ENCODE data around the gene ZFP36L2. TPM values are rescaled to one million over a fixed set of nuclear protein-coding genes. Genes with fewer than 3 reads are reported as not detected.

Gene ZFP36L2, protein sequence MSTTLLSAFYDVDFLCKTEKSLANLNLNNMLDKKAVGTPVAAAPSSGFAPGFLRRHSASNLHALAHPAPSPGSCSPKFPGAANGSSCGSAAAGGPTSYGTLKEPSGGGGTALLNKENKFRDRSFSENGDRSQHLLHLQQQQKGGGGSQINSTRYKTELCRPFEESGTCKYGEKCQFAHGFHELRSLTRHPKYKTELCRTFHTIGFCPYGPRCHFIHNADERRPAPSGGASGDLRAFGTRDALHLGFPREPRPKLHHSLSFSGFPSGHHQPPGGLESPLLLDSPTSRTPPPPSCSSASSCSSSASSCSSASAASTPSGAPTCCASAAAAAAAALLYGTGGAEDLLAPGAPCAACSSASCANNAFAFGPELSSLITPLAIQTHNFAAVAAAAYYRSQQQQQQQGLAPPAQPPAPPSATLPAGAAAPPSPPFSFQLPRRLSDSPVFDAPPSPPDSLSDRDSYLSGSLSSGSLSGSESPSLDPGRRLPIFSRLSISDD
- total RNA-seq (100 to 1,000 TPM; 329 to 974 (median 377) TPM), total RNA-seq (22.2 to 1,820 (median 400) reads per million in 29 experiments)
- 163 TPM for total RNA-seq (2013)

- no peaks in the 10 kb centered on the region for H3K9me3 ChIP-seq
- Mint-ChIP-seq H3K36me3 (peaks cover 43% of the 10 kb centered on the region), H3K27me3 (peaks cover 0 to 4% of the 10 kb centered on the region in 2 donors), H3K27ac (peak within 1 kb of the TSS; percentile 93 to 96), H3K4me3 (peak within 1 kb of the TSS; percentile 74 to 98 (median 95)), H3K4me1 (peaks cover 26 to 43% (median 29%) of the 10 kb centered on the region in 3 donors), H3K9me3 (no peaks in the 10 kb centered on the region)
- CTCF ChIA-PET = interaction anchor here (0.6 to 3.8 kb wide), 13 partner anchors 7 to 367 kb away, joined by 3 to 45 read pairs (median 4); no protein-coding TSS in a partner anchor
- POLR2A ChIA-PET = interaction anchor here (0.5 to 4.0 kb wide), 26 partner anchors 8 to 1058 kb away, joined by 3 to 32 read pairs (median 5); partner anchors contain the start of genes EML4 (in 1 of the 2) and THADA (in 1 of the 2)
- peaks cover 17 to 31% of the 10 kb centered on the region in 2 experiments for H3K4me1 ChIP-seq (ENCODE audit: control insufficient read depth in 1 of 2, extremely low read depth in 1 of 2, insufficient read depth in 2 of 2, low read length in 2 of 2)
- DNase-seq (peak; percentile 85 to 98 (median 91)), ATAC-seq (replicated peaks in 1 of 4) (peak; percentile 71 to 77 (median 76))
- peaks cover 0 to 51% of the 10 kb centered on the region in 2 donors for H3K36me3 ChIP-seq (ENCODE audit: control insufficient read depth in 2 of 2, extremely low read depth in 1 of 2, insufficient read depth in 1 of 2, low read length in 1 of 2)
- H3K4me3 ChIP-seq (ENCODE audit: control insufficient read depth in 1 of 2, extremely low read depth in 1 of 2, low read length in 1 of 2) = peak within 1 kb of the TSS; percentile 92 to 98
- peak within 1 kb of the TSS; percentile 89 for H3K27ac ChIP-seq (ENCODE audit: low read length)
- WGBS (ENCODE audit: insufficient coverage) = 1% methylated on average over 56 of the region's 58 CpGs
- H3K27me3 ChIP-seq (replicated peaks in 1 of 2; ENCODE audit: control insufficient read depth in 2 of 2, extremely low read depth in 1 of 2, insufficient read depth in 2 of 2, low read length in 1 of 2) = no peaks in the 10 kb centered on the region
These were observed at the start of gene ZFP36L2 for GRCh38 chr2:43226558-43226954. Gene ZFP36L2, minus strand, starts transcription at chr2:43226606. Its CDS starts 291 bp downstream, at chr2:43226315.

- Histone ChIP-seq H3K4me1 (ENCODE audit: control insufficient read depth in 1 of 2, extremely low read depth in 1 of 2, insufficient read depth in 2 of 2, low read length in 2 of 2) (no peaks in the 10 kb centered on the region), H3K9me3 (no peaks in the 10 kb centered on the region), H3K27me3 (replicated peaks in 1 of 2; ENCODE audit: control insufficient read depth in 2 of 2, extremely low read depth in 1 of 2, insufficient read depth in 2 of 2, low read length in 1 of 2) (no peaks in the 10 kb centered on the region), H3K27ac (ENCODE audit: low read length) (no peak overlapping the region), H3K4me3 (ENCODE audit: control insufficient read depth in 1 of 2, extremely low read depth in 1 of 2, low read length in 1 of 2) (no peak overlapping the region), H3K36me3 (ENCODE audit: control insufficient read depth in 2 of 2, extremely low read depth in 1 of 2, insufficient read depth in 1 of 2, low read length in 1 of 2) (peaks cover 0 to 39% of the 10 kb centered on the region in 2 donors)
- Mint-ChIP-seq H3K4me1 (peaks cover 0 to 5% (median 2%) of the 10 kb centered on the region in 3 donors), H3K36me3 (peaks cover 43% of the 10 kb centered on the region), H3K9me3 (no peaks in the 10 kb centered on the region), H3K27ac (no peak overlapping the region), H3K4me3 (no peak overlapping the region), H3K27me3 (no peaks in the 10 kb centered on the region)
- ATAC-seq (replicated peaks in 1 of 4) = no peak
- POLR2A ChIA-PET = no interaction called here
- DNase-seq = no peak
- CTCF ChIA-PET = no interaction called here
- WGBS (ENCODE audit: insufficient coverage) = 86% methylated on average over 1 of the region's 4 CpGs
These were observed 48.3 kb upstream of the ZFP36L2 start for GRCh38 chr2:43274721-43275120.

DNA sequence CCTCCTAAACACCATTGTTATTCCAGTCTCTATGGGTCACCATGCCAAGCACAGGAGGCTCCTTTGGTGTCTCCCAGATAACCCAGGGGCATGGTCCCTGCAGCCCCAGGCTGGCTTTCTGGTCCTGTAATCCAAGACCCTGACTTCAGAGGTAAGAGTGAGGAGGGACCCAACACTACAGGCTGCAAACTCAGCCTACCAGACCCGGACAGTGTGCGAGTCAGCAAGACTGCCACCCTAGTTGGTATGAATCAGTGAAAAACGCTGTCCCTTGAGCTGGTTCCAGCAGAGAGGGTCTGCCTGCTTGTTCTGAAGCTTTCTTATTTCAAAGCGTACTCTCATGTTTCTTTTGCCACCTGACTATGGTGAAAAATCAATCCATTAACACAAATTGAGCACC, 47.6 kb upstream of the ZFP36L2 start:
- Histone ChIP-seq H3K36me3 (ENCODE audit: control insufficient read depth in 2 of 2, extremely low read depth in 1 of 2, insufficient read depth in 1 of 2, low read length in 1 of 2) (peaks cover 0 to 37% of the 10 kb centered on the region in 2 donors), H3K9me3 (no peaks in the 10 kb centered on the region), H3K4me3 (ENCODE audit: control insufficient read depth in 1 of 2, extremely low read depth in 1 of 2, low read length in 1 of 2) (no peak overlapping the region), H3K27ac (ENCODE audit: low read length) (no peak overlapping the region), H3K27me3 (replicated peaks in 1 of 2; ENCODE audit: control insufficient read depth in 2 of 2, extremely low read depth in 1 of 2, insufficient read depth in 2 of 2, low read length in 1 of 2) (no peaks in the 10 kb centered on the region), H3K4me1 (ENCODE audit: control insufficient read depth in 1 of 2, extremely low read depth in 1 of 2, insufficient read depth in 2 of 2, low read length in 2 of 2) (no peaks in the 10 kb centered on the region)
- ChIA-PET CTCF (no interaction called here), POLR2A (no interaction called here)
- Mint-ChIP-seq H3K4me3 (no peak overlapping the region), H3K36me3 (peaks cover 40% of the 10 kb centered on the region), H3K4me1 (peaks cover 0 to 5% (median 2%) of the 10 kb centered on the region in 3 donors), H3K27me3 (no peaks in the 10 kb centered on the region), H3K27ac (no peak overlapping the region), H3K9me3 (no peaks in the 10 kb centered on the region)
- DNase-seq = no peak
- no peak for ATAC-seq (replicated peaks in 1 of 4)
- 82% methylated on average over 3 of the region's 4 CpGs for WGBS (ENCODE audit: insufficient coverage)

DNA sequence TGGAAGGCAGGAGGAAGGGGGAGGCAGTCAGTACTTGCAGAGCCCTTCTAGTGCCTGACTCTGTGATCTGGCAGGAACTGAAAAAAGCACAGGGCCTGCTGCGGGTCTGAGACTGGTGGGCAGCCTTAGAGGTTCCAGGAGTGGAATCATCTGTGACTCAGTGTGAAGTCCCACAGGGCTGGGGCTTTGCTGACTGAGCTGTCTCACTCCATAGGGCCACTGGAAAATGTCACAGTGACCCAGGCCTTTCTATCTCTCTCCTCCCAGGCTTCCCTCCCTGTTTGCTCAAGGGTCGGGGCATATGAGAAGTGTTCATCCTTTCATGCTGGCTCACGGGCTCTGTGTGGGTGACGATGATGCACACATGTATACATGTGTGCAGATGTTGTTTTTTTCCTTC, 47.1 kb upstream of the ZFP36L2 start:
- no peaks in the 10 kb centered on the region for H3K9me3 ChIP-seq
- WGBS (ENCODE audit: insufficient coverage) = 67% methylated on average over 1 of the region's 4 CpGs
- Mint-ChIP-seq H3K36me3 (peaks cover 40% of the 10 kb centered on the region), H3K9me3 (no peaks in the 10 kb centered on the region), H3K4me1 (peaks cover 0 to 5% (median 2%) of the 10 kb centered on the region in 3 donors), H3K4me3 (no peak overlapping the region), H3K27me3 (no peaks in the 10 kb centered on the region), H3K27ac (no peak overlapping the region)
- ChIA-PET CTCF (no interaction called here), POLR2A (no interaction called here)
- H3K36me3 ChIP-seq (ENCODE audit: control insufficient read depth in 2 of 2, extremely low read depth in 1 of 2, insufficient read depth in 1 of 2, low read length in 1 of 2) = peaks cover 0 to 37% of the 10 kb centered on the region in 2 donors
- H3K27me3 ChIP-seq (replicated peaks in 1 of 2; ENCODE audit: control insufficient read depth in 2 of 2, extremely low read depth in 1 of 2, insufficient read depth in 2 of 2, low read length in 1 of 2) = no peaks in the 10 kb centered on the region
- H3K4me3 ChIP-seq (ENCODE audit: control insufficient read depth in 1 of 2, extremely low read depth in 1 of 2, low read length in 1 of 2) = no peak overlapping the region
- no peaks in the 10 kb centered on the region for H3K4me1 ChIP-seq (ENCODE audit: control insufficient read depth in 1 of 2, extremely low read depth in 1 of 2, insufficient read depth in 2 of 2, low read length in 2 of 2)
- ATAC-seq (replicated peaks in 1 of 4) (no peak), DNase-seq (no peak)
- no peak overlapping the region for H3K27ac ChIP-seq (ENCODE audit: low read length)

GRCh38 chr2:43270930-43271615, 44.7 kb upstream of the ZFP36L2 start:
- no peak overlapping the region for H3K27ac Mint-ChIP-seq
- Histone ChIP-seq H3K4me1 (ENCODE audit: control insufficient read depth in 1 of 2, extremely low read depth in 1 of 2, insufficient read depth in 2 of 2, low read length in 2 of 2) (no peaks in the 10 kb centered on the region), H3K36me3 (ENCODE audit: control insufficient read depth in 2 of 2, extremely low read depth in 1 of 2, insufficient read depth in 1 of 2, low read length in 1 of 2) (peaks cover 4 to 38% of the 10 kb centered on the region in 2 donors), H3K27ac (ENCODE audit: low read length) (no peak overlapping the region), H3K4me3 (ENCODE audit: control insufficient read depth in 1 of 2, extremely low read depth in 1 of 2, low read length in 1 of 2) (no peak overlapping the region), H3K27me3 (replicated peaks in 1 of 2; ENCODE audit: control insufficient read depth in 2 of 2, extremely low read depth in 1 of 2, insufficient read depth in 2 of 2, low read length in 1 of 2) (no peaks in the 10 kb centered on the region), H3K9me3 (no peaks in the 10 kb centered on the region)
- ChIA-PET CTCF (interaction anchor here (0.6 to 0.8 kb wide), 5 partner anchors 12 to 327 kb away, joined by 3 to 8 read pairs (median 4); no protein-coding TSS in a partner anchor), POLR2A (no interaction called here)
- DNase-seq = peak in 1 of 35 experiments; percentile 11
- no peaks in the 10 kb centered on the region for H3K9me3 Mint-ChIP-seq
- H3K4me1 Mint-ChIP-seq = peaks cover 0 to 5% (median 0%) of the 10 kb centered on the region in 3 donors
- H3K36me3 Mint-ChIP-seq = peaks cover 33% of the 10 kb centered on the region
- no peak overlapping the region for H3K4me3 Mint-ChIP-seq
- no peak for ATAC-seq (replicated peaks in 1 of 4)
- H3K27me3 Mint-ChIP-seq = no peaks in the 10 kb centered on the region
- WGBS (ENCODE audit: insufficient coverage) = 86% methylated on average over 2 of the region's 4 CpGs

DNA sequence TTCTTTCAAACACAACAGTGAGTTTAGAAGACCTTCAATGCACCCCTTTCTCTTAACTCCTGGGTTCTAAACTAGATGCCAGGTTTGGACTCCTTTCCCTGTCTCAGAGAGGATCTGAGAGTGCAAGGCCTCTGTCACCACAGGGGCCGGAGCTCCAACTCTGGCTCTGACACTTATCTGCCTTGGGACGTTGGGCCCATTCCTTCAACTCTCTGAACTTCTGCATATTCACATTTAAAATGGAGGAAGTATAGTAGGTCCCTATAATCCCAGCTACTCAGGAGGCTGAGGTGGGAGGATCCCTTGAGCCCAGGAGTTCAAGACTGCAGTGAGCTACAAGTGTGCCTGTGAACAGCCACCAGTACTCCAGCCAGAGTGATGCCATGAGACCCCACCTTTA, 44.1 kb upstream of the ZFP36L2 start:
- ATAC-seq (replicated peaks in 1 of 4) (no peak), DNase-seq (no peak)
- Histone ChIP-seq H3K27ac (ENCODE audit: low read length) (no peak overlapping the region), H3K27me3 (replicated peaks in 1 of 2; ENCODE audit: control insufficient read depth in 2 of 2, extremely low read depth in 1 of 2, insufficient read depth in 2 of 2, low read length in 1 of 2) (no peaks in the 10 kb centered on the region), H3K4me3 (ENCODE audit: control insufficient read depth in 1 of 2, extremely low read depth in 1 of 2, low read length in 1 of 2) (no peak overlapping the region), H3K9me3 (no peaks in the 10 kb centered on the region), H3K36me3 (ENCODE audit: control insufficient read depth in 2 of 2, extremely low read depth in 1 of 2, insufficient read depth in 1 of 2, low read length in 1 of 2) (peaks cover 4 to 41% of the 10 kb centered on the region in 2 donors), H3K4me1 (ENCODE audit: control insufficient read depth in 1 of 2, extremely low read depth in 1 of 2, insufficient read depth in 2 of 2, low read length in 2 of 2) (no peaks in the 10 kb centered on the region)
- no peak overlapping the region for H3K27ac Mint-ChIP-seq
- H3K36me3 Mint-ChIP-seq = peaks cover 36% of the 10 kb centered on the region
- no CpG with 5 or more reads among the region's 2 CpGs for whole genome bisulfite sequencing (ENCODE audit: insufficient coverage)
- H3K4me3 Mint-ChIP-seq = no peak overlapping the region
- POLR2A ChIA-PET = no interaction called here
- H3K9me3 Mint-ChIP-seq = no peaks in the 10 kb centered on the region
- CTCF ChIA-PET = no interaction called here
- H3K27me3 Mint-ChIP-seq = no peaks in the 10 kb centered on the region
- peaks cover 0 to 5% (median 0%) of the 10 kb centered on the region in 3 donors for H3K4me1 Mint-ChIP-seq
